Activated T-cell treated with anti-CD3 and anti-CD28 coated beads for 1 hour (primary cell): ENCODE measurements around the gene BANP.
"Not testable (repeated sequence)": the region's sequence is repeated elsewhere in the genome, so short reads cannot be mapped to it uniquely, and the experiment has no call there.

Experiments
- DNase-seq: peaks from one replicate; pipeline ENCODE4 v3.0.0-alpha.2; 2020; ENCODE audit warnings: low read depth

Gene BANP

DNA sequence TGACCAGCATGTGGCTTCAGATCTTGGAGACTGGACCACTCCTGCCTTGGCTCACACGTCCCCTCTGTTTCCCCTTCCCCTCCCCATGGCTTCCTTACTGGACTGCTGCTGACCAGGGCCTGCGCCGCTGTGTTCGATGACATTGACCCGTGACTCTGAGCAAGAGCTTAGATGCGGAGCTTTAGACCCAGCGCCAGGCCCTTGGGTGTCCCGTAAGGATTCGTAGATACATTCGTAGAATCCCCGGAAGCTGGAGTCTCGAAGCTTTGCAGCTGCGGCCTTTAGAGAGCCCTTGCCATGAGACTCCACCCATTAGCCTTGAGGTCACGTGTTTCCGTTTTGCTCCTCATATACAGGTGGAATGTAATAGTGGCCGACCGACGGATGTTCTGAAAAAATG, 65.2 kb downstream of the BANP start:
- not testable (repeated sequence) for DNase-seq

DNA sequence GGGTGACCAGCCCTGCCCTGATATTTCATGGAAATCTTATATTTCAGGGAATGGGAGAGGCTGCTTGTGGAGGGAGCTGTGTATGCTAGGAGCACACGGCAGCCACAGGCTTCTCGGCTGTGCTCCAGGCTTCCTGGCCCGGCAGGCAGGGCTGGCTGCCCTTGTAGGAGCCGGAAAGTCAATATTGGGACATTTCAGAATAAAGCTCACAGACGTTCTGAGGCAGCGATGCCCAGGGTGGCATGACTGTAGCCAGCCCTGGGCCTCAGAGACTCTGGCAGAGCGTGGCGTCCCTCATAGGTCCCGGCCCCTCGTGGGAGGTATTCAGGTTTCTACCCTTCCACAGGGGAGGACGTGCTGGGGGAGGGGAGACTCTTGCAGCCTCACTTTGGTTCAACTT, 65.7 kb downstream of the BANP start:
- no peak for DNase-seq

DNA sequence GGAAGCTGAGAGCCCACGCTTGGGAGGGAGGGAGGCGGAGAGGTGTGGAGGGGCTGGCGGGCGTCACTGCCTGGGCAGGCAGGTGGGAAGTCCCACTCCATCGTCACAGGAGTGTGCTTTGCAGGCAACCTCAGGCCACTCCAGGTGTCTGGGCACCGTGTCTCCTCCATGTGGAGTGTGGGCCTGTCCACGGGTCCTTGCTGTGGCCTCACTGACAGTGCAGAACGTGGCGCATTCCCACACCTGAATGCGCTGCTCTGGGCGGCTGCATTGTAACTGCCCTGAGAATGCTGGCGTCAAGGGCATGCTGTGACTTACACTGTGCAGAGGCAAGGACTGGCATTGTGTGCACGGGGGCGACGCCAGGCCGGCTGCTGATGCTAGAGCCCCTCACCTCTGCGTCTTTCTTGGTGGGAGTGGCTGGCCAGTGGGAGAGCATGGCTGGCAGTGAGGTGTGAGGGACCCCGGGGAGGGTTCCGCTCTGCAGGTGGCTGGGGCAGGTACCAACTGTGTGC, 66.4 kb downstream of the BANP start:
- no peak for DNase-seq

DNA sequence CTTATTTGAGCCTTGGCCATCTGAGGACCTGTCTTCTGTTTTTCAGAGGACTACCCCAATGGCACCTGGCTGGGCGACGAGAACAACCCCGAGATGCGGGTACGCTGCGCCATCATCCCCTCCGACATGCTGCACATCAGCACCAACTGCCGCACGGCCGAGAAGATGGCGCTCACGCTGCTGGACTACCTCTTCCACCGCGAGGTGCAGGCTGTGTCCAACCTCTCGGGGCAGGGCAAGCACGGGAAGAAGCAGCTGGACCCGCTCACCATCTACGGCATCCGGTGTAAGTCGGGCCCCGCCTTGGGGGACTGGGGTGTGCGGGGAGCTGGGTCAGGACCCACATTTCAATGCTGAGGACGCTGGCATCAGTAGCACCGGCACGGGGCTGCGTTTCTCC, 67.1 kb downstream of the BANP start:
- not testable (repeated sequence) for DNase-seq

GRCh38 chr16:88019041-88019820, 68.0 kb downstream of the BANP start:
- not testable (repeated sequence) for DNase-seq

DNA sequence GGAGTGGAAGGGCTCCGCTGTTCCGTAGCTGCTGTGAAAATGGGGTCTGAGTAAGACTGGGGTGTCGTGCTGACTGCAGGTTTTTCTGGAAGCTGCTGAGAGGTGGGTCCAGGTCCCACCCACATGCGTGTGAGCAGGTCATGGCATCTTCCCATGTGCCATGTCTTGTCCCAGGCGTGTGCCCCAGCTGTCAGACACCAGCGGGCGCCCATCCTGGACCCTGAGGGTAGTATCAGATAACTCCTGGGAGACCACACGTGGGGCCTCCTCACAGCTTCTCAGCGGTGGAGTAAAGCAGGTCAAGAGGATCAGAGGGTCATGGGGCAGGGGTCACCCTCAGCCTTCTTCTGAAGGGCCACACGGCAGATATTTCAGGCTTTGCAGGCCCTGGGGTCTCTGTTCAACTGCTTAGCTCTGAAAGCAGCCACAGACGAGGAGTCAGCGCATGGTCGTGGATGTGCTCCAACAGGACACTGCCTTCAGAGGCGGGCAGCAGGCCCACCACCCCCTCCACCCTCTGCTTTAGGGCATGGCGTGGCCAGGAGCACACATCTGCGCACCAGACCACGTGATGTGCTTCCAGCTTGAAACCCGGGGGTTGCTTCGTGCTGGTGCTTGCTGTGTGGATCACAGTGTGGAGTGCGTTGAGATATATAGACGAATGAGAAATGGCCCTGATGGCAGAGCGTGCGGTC, 68.7 kb downstream of the BANP start:
- DNase-seq: no peak

DNA sequence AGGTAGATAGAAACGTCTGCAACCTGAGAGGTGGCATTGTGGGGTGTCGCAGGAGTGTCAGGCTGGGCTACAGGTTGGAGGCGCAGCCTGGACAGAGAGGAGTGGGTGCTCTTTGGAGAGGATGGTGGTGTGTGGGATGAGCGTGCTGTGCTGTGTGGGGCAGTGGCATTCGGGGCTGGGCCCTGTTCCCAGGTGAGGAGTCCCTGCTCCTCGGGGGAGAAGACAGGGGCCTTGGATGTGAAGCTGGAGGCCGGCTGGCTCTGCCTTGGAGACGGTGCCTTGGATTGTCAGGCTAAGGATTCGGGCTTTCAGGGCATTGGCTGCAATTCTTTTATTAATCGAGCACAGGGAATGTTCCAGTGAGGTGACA, 69.3 kb downstream of the BANP start:
- DNase-seq: no peak

DNA sequence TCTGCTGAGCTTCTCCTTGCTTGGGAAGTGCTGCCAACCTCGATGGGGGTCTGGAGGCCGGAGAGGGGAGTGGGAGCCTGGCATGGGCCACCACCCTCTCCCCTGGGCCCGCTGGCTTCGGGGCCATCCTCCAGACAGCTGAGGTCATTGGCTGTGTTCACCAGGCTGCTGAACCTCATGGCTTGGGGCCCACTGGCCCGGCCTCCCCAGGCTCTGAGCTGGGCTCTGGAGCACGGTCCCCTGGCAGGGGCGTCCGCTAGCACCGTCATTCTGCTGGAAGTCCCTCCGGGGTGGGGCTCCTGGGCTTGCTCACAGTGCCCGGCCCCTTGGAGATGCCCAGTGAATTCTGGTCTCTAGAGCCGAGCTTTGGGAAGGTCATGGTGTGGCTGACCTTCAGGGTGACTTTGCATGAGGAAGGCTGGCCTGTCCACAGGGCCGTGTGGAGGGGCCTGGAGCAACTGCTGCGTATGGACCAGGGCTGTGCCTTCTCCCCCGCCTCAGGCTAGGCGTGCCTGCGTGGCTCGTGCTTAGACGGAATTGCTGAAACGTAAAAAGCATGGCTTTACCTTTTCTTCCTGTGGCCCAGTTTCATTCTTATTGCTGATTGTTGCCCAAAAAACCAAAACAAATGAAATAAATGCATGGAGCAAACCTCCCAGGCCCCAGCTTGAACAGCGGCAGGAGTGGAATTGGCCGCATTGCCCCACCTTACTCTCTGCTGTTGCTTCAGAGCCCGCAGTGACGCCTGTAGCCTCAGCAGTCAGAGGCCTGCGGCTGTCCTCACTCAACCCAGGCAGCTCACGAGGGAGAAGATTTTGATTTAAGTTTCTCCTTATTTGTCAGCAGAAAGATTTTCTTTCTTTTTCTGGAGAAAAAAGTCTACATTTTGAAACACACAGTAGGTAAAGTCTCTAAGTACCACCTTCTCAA, 70.1 kb downstream of the BANP start:
- not testable (repeated sequence) for DNase-seq

DNA sequence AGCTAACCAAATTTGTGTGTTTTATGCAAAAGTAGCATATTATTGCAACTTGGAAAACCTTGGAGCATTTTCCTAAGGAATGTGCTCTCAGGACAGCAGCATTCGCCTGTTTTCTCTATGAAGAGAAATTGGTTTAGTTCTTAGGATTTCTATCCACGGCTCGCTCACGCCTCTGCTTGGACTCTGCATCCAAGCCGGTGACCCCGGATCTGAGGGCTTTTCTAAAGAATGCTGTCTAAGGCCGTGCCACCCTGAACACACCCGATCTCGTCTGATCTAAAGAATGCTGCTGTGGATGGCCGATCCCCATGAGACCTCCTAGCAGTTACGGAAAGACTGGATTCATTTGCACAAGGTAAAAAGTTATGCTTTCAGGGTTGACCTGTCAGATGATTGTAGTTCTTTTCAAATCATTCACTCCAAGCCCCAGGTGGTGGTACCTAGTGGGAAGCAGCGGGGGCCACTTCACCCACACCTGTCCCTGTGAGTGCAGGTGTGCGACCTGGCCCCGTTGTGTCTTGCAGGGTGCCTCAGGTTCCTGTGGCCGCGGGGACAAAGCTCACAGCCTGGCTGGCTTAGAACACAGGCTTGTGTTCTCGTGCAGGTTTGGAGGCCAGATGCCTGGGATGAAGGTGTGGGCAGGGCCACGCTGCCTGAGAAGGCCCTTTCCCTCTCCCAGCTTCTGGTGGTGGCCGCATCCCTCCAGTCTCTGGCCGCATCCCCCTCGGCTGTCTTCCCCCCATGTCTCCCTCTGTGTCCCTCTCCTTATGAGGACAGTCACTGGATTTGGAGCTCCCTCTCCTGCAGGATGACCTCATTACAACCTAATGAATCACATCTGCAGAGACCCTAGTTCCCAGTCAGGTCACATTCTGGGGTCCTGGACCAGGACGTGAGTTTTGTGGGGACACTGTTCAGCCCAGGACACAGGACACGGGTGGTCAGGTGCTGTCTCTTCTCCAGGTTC, 71.1 kb downstream of the BANP start:
- DNase-seq: no peak

- no peak for DNase-seq
Observed at GRCh38 chr16:88023366-88023765, 72.1 kb downstream of the BANP start.

DNA sequence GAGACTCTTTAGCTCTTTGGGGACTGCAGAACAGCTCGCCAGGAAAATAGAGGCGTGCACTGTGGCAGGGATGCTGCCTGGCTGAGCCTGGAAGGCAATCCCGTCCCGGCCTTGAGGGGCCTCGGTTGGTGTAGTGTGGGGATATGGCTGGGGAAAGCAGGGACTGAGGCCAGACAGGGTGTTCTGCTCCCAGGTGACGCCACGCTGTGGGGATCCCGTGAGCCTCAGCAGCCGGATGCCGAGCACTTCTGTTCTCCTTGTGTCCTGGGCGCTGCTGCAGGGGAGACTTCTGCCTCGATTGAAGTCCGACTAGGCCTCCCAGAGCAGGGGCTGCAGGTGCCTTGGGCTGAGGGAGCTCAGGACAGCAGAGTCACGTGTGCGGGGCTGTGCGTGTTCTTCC, 72.6 kb downstream of the BANP start:
- no peak for DNase-seq

GRCh38 chr16:88024491-88025085, 73.4 kb downstream of the BANP start:
- DNase-seq: not testable (repeated sequence)

DNA sequence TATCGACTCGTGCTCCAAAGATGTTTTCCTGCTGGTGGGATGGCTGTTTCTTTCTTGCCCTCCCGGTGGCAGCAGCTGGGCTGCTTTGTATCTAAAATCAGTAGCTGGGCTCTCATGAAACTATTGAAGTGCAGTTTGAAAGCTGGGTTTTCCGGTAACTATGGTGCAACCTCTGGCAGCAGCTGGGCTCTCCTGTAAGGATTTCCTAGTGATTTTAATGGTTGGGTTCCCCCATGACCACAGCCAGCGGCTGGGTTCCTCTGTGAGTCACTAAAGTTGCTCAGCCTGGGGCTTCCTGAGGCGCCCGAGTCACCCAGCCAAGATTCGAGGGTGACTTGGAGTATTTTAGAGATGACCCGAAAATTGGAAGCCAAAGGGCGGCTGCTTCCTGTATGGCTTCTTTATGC, 73.9 kb downstream of the BANP start:
- not testable (repeated sequence) for DNase-seq

GRCh38 chr16:88025828-88026555, 74.8 kb downstream of the BANP start:
- not testable (repeated sequence) for DNase-seq

DNA sequence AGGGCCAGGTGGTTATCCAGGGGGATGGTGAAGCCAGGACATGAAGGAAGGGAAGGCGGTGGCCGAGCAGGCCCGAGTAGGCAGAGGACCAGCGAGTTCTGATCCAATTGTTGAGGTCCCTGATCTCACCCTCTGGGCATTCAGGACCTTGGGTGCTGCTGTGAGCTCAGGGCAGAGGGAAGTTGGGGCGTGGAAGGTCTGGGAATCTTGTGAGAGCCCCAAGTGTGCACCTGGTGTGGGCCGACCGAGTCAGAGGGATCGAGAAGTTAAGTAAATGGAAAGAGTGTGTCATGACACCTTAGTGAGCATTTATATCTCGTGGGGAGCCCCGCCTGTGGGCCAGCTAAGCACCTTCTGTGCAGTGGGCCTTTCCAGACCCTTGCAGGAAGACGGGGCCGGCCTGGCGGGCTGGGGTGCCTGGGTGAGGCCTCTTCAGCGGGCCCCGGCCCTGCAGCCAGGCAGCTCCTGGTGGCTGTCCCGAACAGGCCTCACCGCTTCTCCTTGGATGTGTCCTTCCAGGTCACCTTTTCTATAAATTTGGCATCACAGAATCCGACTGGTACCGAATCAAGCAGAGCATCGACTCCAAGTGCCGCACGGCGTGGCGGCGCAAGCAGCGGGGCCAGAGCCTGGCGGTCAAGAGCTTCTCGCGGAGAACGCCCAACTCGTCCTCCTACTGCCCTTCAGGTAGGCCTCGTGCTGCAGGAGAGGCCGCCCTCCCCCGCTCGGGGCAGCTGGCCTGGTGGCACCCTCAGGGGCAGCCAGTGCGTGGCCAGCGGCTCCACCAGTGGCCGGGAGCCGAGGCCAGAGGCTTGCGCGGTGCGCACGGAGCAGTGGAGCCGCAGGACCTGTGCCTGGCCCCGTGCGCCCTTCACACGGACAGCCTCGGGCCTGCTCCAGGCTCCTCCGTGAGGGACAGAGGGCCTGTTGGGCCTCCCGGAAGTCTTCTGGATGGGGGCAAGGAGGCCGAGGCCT, 76.0 kb downstream of the BANP start:
- DNase-seq: no peak

GRCh38 chr16:88028177-88028930, 77.1 kb downstream of the BANP start:
- not testable (repeated sequence) for DNase-seq

DNA sequence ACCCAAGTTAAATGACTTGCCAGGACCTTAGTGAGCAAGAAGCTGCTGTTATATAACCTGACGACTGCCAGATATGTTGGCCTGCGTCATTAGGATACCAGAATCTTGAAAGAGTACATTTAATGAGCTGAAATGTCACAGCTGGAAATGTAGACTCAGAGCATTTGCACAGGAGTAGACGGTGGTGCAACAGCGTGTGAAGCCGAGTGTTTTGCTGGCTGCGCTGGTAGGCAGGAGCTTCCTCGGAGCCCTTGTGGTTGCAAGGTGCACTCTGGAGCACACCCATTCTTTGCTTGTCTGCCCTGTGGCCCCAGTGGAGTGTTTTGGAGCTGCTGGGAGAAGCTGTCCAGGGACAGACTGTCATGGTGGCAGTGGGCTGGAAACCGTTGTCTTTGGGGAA, 79.3 kb downstream of the BANP start:
- no peak for DNase-seq

- not testable (repeated sequence) for DNase-seq
Observed at GRCh38 chr16:88030961-88031360, 79.7 kb downstream of the BANP start.
